H9 (cell line): Measurements from ENCODE around the gene BRMS1. TPM values are rescaled to one million over a fixed set of nuclear protein-coding genes. Genes with fewer than 3 reads are reported as not detected.
"Not testable (repeated sequence)": the region's sequence is repeated elsewhere in the genome, so short reads cannot be mapped to it uniquely, and the experiment has no call there.

Source experiments
- DNase-seq: peaks from one replicate; pipeline ENCODE4 v3.0.0-alpha.2; 2017
- H2AFZ ChIP-seq: one replicate; pipeline ENCODE4 v1.6.1; 2013; ENCODE audit warnings: mild to moderate bottlenecking, low read length, control low read depth, moderate library complexity
- H2AK5ac ChIP-seq: 2 replicates; pipeline ENCODE4 v1.6.1; 2013; ENCODE audit warnings: low read length, control low read depth, mixed read lengths; ENCODE audit not compliant: insufficient read length
- H2BK120ac ChIP-seq: one replicate; pipeline ENCODE4 v1.6.1; 2013; ENCODE audit warnings: low read depth, mild to moderate bottlenecking, low read length, control low read depth, inconsistent platforms; ENCODE audit not compliant: poor library complexity, severe bottlenecking
- H2BK12ac ChIP-seq: 2 replicates; pipeline ENCODE4 v1.6.1; 2013; ENCODE audit warnings: low read length, control low read depth, mixed read lengths, low read depth; ENCODE audit not compliant: insufficient read length
- H2BK15ac ChIP-seq: 2 replicates; pipeline ENCODE4 v1.6.1; 2013; ENCODE audit warnings: low read depth, low read length, control low read depth
- H2BK20ac ChIP-seq: one replicate; pipeline ENCODE4 v1.6.1; 2013; ENCODE audit warnings: low read depth, mild to moderate bottlenecking, low read length, control low read depth, inconsistent platforms; ENCODE audit not compliant: poor library complexity, severe bottlenecking
- H2BK5ac ChIP-seq: 2 replicates; pipeline ENCODE4 v1.6.1; 2013; ENCODE audit warnings: low read length, control low read depth, mixed read lengths; ENCODE audit not compliant: insufficient read length
- H3K14ac ChIP-seq: 2 replicates; pipeline ENCODE4 v1.6.1; 2013; ENCODE audit warnings: low read length, control low read depth; ENCODE audit not compliant: insufficient read depth
- H3K18ac ChIP-seq: 2 replicates; pipeline ENCODE4 v1.6.1; 2013; ENCODE audit warnings: low read depth, mild to moderate bottlenecking, mixed read lengths, low read length, control low read depth; ENCODE audit not compliant: insufficient read length
- H3K23ac ChIP-seq: 2 replicates; pipeline ENCODE4 v1.6.1; 2013; ENCODE audit warnings: low read length, control low read depth, mixed read lengths, low read depth; ENCODE audit not compliant: insufficient read length
- H3K23me2 ChIP-seq: 2 replicates; pipeline ENCODE4 v1.6.1; 2013; ENCODE audit warnings: low read depth, mild to moderate bottlenecking, mixed read lengths, low read length, control low read depth; ENCODE audit not compliant: insufficient read length, poor library complexity, severe bottlenecking
- H3K27ac ChIP-seq: 2 replicates; pipeline ENCODE4 v1.5.1; 2013; ENCODE audit warnings: low read length, control low read depth, mixed read lengths, low read depth; ENCODE audit not compliant: insufficient read length
- H3K27me3 ChIP-seq: 2 replicates; pipeline ENCODE4 v1.6.1; 2013; ENCODE audit warnings: low read length, control low read depth, inconsistent platforms; ENCODE audit not compliant: insufficient read depth
- H3K4ac ChIP-seq: 2 replicates; pipeline ENCODE4 v1.6.1; 2013; ENCODE audit warnings: low read depth, mild to moderate bottlenecking, control low read depth, inconsistent platforms, low read length, moderate library complexity
- H3K4me1 ChIP-seq: 2 replicates; pipeline ENCODE4 v1.6.1; 2013; ENCODE audit warnings: low read length, control low read depth, inconsistent platforms; ENCODE audit not compliant: insufficient read depth
- H3K4me2 ChIP-seq: 2 replicates; pipeline ENCODE4 v1.6.1; 2013; ENCODE audit warnings: low read length, control low read depth, mixed read lengths; ENCODE audit not compliant: insufficient read length, insufficient read depth
- H3K56ac ChIP-seq: 2 replicates; pipeline ENCODE4 v1.6.1; 2013; ENCODE audit warnings: low read depth, mild to moderate bottlenecking, mixed read lengths, low read length, control low read depth; ENCODE audit not compliant: insufficient read length
- H3K79me1 ChIP-seq: 2 replicates; pipeline ENCODE4 v1.6.1; 2013; ENCODE audit warnings: low read depth, mild to moderate bottlenecking, moderate library complexity, low read length, control low read depth, inconsistent platforms; ENCODE audit not compliant: insufficient read depth, poor library complexity, severe bottlenecking
- H3K79me2 ChIP-seq: 2 replicates; pipeline ENCODE4 v1.6.1; 2013; ENCODE audit warnings: low read length, control low read depth, inconsistent platforms; ENCODE audit not compliant: insufficient read depth
- H3K9ac ChIP-seq: 2 replicates; pipeline ENCODE4 v1.6.1; 2013; ENCODE audit warnings: low read length, control low read depth, mixed read lengths; ENCODE audit not compliant: insufficient read length; ENCODE audit errors: extremely low read depth
- H3K9me3 ChIP-seq: one replicate; pipeline ENCODE4 v1.6.1; 2013; ENCODE audit warnings: low read depth, low read length, inconsistent platforms; ENCODE audit not compliant: control insufficient read depth
- H3T11ph ChIP-seq: one replicate; pipeline ENCODE4 v1.6.1; 2013; ENCODE audit warnings: mild to moderate bottlenecking, low read length, control low read depth, inconsistent platforms
- H4K20me1 ChIP-seq: one replicate; pipeline ENCODE4 v1.6.1; 2013; ENCODE audit not compliant: control insufficient read depth, insufficient read length, insufficient read depth
- H4K5ac ChIP-seq: 2 replicates; pipeline ENCODE4 v1.6.1; 2013; ENCODE audit warnings: low read depth, mild to moderate bottlenecking, mixed read lengths, low read length, control low read depth; ENCODE audit not compliant: insufficient read length
- H4K8ac ChIP-seq: replicated peaks from 2 replicates; pipeline ENCODE4 v1.6.1; 2013; ENCODE audit warnings: low read length, control low read depth, mixed read lengths, low read depth; ENCODE audit not compliant: insufficient read length
- H4K91ac ChIP-seq: 2 replicates; pipeline ENCODE4 v1.6.1; 2013; ENCODE audit warnings: low read depth, mild to moderate bottlenecking, moderate library complexity, mixed read lengths, low read length, control low read depth; ENCODE audit not compliant: insufficient read length
- H3K27ac Mint-ChIP-seq, 3 experiments: 2 replicates in 2 of 3; 3 replicates in 1 of 3; pipeline ENCODE4 v1.8.0; 2020 to 2021; ENCODE audit warnings: mixed read lengths in 3 of 3, mild to moderate bottlenecking in 1 of 3, moderate library complexity in 1 of 3
- H3K27me3 Mint-ChIP-seq: 2 replicates; pipeline ENCODE4 v1.8.0; 2021; ENCODE audit warnings: low read depth, mild to moderate bottlenecking, moderate library complexity, mixed read lengths
- H3K36me3 Mint-ChIP-seq, 3 experiments: 2 replicates in 2 of 3; 3 replicates in 1 of 3; pipeline ENCODE4 v1.8.0; 2020 to 2021; ENCODE audit warnings: low read depth in 3 of 3, mixed read lengths in 3 of 3; ENCODE audit not compliant: insufficient read depth in 1 of 3
- H3K4me1 Mint-ChIP-seq, 2 experiments: 2 replicates each; pipeline ENCODE4 v1.8.0; 2020; ENCODE audit warnings: mixed read lengths in 2 of 2
- H3K4me3 Mint-ChIP-seq, 2 experiments: 2 replicates in 1 of 2; 3 replicates in 1 of 2; pipeline ENCODE4 v1.8.0; 2020 to 2021; ENCODE audit warnings: mild to moderate bottlenecking in 2 of 2, mixed read lengths in 2 of 2, moderate library complexity in 1 of 2
- H3K9me3 Mint-ChIP-seq, 2 experiments: 2 replicates in 1 of 2; 3 replicates in 1 of 2; pipeline ENCODE4 v1.8.0; 2020; ENCODE audit warnings: mild to moderate bottlenecking in 2 of 2, mixed read lengths in 2 of 2, moderate library complexity in 1 of 2
- WGBS: extraction: QIAGEN DNeasy Blood & Tissue Kit; methylation state at CpG from one replicate; pipeline ENCODE4 v1.1.7; 2013; ENCODE audit warnings: missing lambda C conversion rate, low lambda C conversion rate, mixed read lengths; ENCODE audit not compliant: insufficient read length; ENCODE audit errors: extremely low coverage; 5-methylcytosine and 5-hydroxymethylcytosine counted together
- total RNA-seq: library from RNA; stranded (reverse); gene quantifications from 2 replicates; pipeline ENCODE4 v1.2.1, GENCODE V29; 2021
- TF ChIP-seq, protein P1 (sequence below): fragments of 200-600 bp; sonication (generic); conservative IDR thresholded peaks from 3 replicates; pipeline ENCODE4 v1.8.0; 2021; ENCODE audit warnings: antibody characterized with exemption, mild to moderate bottlenecking

Gene BRMS1
- total RNA-seq, 1 experiment from 2014 or later: 50.1 TPM

DNA sequence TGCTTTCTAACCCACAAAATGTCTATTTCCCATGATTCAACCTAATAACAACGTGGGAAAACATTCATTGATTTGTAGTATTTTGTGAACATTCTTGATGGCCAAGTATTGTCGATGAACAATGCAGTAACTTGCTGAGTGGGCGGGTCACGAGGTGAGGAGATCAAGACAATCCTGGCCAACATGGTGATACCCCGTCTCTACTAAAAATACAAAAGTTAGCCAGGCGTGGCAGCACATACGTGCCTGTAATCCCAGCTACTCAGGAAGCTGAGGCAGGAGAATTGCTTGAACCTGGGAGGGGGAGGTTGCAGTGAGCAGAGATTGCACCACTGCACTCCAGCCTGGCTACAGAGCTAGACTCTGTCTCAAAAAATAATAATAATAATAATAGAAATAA is 35.4 kb upstream of the BRMS1 start:
- H3K23me2 ChIP-seq, H2AK5ac ChIP-seq, H2BK12ac ChIP-seq, H3K79me1 ChIP-seq, H3T11ph ChIP-seq, DNase-seq, H3K23ac ChIP-seq, H2BK15ac ChIP-seq, H4K5ac ChIP-seq, H2BK120ac ChIP-seq, H3K4me3 Mint-ChIP-seq, H3K9me3 ChIP-seq, H3K27ac ChIP-seq, H2AFZ ChIP-seq, H4K91ac ChIP-seq, H3K9ac ChIP-seq, H4K20me1 ChIP-seq, H3K14ac ChIP-seq, H3K27me3 ChIP-seq, H4K8ac ChIP-seq, H3K56ac ChIP-seq, H2BK20ac ChIP-seq, H3K4ac ChIP-seq, H3K27ac Mint-ChIP-seq, H3K9me3 Mint-ChIP-seq, H3K4me2 ChIP-seq, H3K79me2 ChIP-seq, H3K4me1 ChIP-seq, H3K4me1 Mint-ChIP-seq, H3K18ac ChIP-seq, H3K36me3 Mint-ChIP-seq, H2BK5ac ChIP-seq, H3K27me3 Mint-ChIP-seq: not testable (repeated sequence)
- TF ChIP-seq, protein P1, sequence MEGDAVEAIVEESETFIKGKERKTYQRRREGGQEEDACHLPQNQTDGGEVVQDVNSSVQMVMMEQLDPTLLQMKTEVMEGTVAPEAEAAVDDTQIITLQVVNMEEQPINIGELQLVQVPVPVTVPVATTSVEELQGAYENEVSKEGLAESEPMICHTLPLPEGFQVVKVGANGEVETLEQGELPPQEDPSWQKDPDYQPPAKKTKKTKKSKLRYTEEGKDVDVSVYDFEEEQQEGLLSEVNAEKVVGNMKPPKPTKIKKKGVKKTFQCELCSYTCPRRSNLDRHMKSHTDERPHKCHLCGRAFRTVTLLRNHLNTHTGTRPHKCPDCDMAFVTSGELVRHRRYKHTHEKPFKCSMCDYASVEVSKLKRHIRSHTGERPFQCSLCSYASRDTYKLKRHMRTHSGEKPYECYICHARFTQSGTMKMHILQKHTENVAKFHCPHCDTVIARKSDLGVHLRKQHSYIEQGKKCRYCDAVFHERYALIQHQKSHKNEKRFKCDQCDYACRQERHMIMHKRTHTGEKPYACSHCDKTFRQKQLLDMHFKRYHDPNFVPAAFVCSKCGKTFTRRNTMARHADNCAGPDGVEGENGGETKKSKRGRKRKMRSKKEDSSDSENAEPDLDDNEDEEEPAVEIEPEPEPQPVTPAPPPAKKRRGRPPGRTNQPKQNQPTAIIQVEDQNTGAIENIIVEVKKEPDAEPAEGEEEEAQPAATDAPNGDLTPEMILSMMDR: peak; percentile 26; the same call in 1 of the 3 replicates
- WGBS: no CpG with 5 or more reads among the region's 7 CpGs

DNA sequence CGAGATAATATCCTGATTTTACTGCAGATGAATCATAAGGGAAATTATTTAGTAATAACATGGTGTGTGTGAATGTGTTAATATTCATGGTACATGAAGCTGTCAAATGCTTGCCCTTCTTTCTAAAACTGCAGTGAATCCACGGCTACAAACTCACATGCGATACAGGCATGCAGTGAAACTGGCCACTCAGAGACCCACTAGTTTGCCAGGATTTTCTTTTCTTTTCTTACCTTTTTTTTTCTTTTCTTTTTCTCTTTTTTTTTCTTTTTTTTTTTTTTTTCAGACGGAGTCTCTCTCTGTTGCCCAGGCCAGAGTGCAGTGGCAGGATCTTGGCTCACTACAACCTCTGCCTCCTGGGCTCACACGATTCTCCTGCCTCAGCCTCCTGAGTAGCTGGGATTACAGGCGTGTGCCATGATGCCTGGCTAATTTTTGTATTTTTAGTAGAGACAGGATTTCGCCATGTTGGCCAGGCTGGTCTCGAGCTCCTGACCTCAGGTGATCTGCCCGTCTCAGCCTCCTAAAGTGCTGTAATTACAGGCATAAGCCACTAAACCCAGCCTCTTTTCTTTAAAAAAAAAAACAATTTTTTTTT is 28.9 kb upstream of the BRMS1 start:
- H3K4me1 ChIP-seq, H3T11ph ChIP-seq, H2BK5ac ChIP-seq, H3K27ac Mint-ChIP-seq, H3K9ac ChIP-seq, H2BK12ac ChIP-seq, H4K91ac ChIP-seq, H3K14ac ChIP-seq, H3K9me3 Mint-ChIP-seq, H3K56ac ChIP-seq, H3K27me3 Mint-ChIP-seq, H4K5ac ChIP-seq, H3K27me3 ChIP-seq, H3K79me1 ChIP-seq, H3K23ac ChIP-seq, H2BK120ac ChIP-seq, H2BK15ac ChIP-seq, DNase-seq, H3K4ac ChIP-seq, H3K4me3 Mint-ChIP-seq, H4K8ac ChIP-seq, H4K20me1 ChIP-seq, H2AFZ ChIP-seq, H2AK5ac ChIP-seq, H3K4me2 ChIP-seq, H2BK20ac ChIP-seq, H3K9me3 ChIP-seq, H3K27ac ChIP-seq, H3K79me2 ChIP-seq, H3K23me2 ChIP-seq, H3K18ac ChIP-seq: not testable (repeated sequence)
- peaks cover 19 to 20% of the 10 kb centered on the region in 2 experiments for H3K4me1 Mint-ChIP-seq
- peaks cover 12 to 14% (median 14%) of the 10 kb centered on the region in 3 experiments for H3K36me3 Mint-ChIP-seq
- WGBS: no CpG with 5 or more reads among the region's 9 CpGs
